Measurements from ENCODE around the gene MKLN1. TPM values are rescaled to one million over a fixed set of nuclear protein-coding genes. Genes with fewer than 3 reads are reported as not detected.

MKLN1 gene
- total and polyA plus RNA-seq, 2 donors (not counting 1 experiment from before 2014, with no cell fraction given): 8.5 to 68.4 TPM

- Histone ChIP-seq H3K4me3 (ENCODE audit: control extremely low read depth in 1 of 5, extremely low read depth in 1 of 5, insufficient read depth in 1 of 5, low read depth in 2 of 5, low read length in 4 of 5) (no peak overlapping the region), H3K27ac (ENCODE audit: low read length in 2 of 2) (no peak overlapping the region), H4K20me1 (ENCODE audit: control insufficient read depth, insufficient read depth, low read length, poor library complexity, severe bottlenecking) (no peaks in the 10 kb centered on the region), H3K9me3 (ENCODE audit: control extremely low read depth in 1 of 3, control insufficient read depth in 2 of 3, insufficient read depth in 1 of 3, low read length in 2 of 3) (no peaks in the 10 kb centered on the region), H3K79me2 (ENCODE audit: control insufficient read depth, insufficient read depth, low read length) (no peaks in the 10 kb centered on the region), H3K36me3 (replicated peaks in 1 of 2; ENCODE audit: control extremely low read depth in 1 of 2, control insufficient read depth in 1 of 2, extremely low read depth in 1 of 2, insufficient read depth in 2 of 2, low read length in 1 of 2) (peaks cover 0 to 10% of the 10 kb centered on the region in 2 experiments), H3K4me1 (ENCODE audit: control insufficient read depth in 2 of 2, insufficient read depth in 2 of 2, low read length in 2 of 2) (peaks cover 5 to 8% of the 10 kb centered on the region in 2 donors), H3K4me2 (replicated peaks; ENCODE audit: low read depth, low read length, poor library complexity, severe bottlenecking) (no peak overlapping the region), H3K27me3 (replicated peaks in 1 of 4; ENCODE audit: control extremely low read depth in 1 of 4, control insufficient read depth in 3 of 4, insufficient read depth in 4 of 4, low read length in 3 of 4) (no peaks in the 10 kb centered on the region), H3K9ac (ENCODE audit: low read length) (no peak overlapping the region), H2AFZ (ENCODE audit: insufficient read depth, low read depth, low read length, poor library complexity, severe bottlenecking) (no peak overlapping the region)
- no peak for TF ChIP-seq CTCF (IDR thresholded peaks at IDR 0.05)
- TF ChIP-seq EZH2 (IDR thresholded peaks at IDR 0.05; ENCODE audit: borderline replicate concordance, insufficient read depth, low read depth, low read length, poor library complexity, severe bottlenecking): no peak
- H3K4me3 Mint-ChIP-seq: no peak overlapping the region
- WGBS (ENCODE audit: insufficient coverage): no CpG with 5 or more reads among the region's 2 CpGs
- no peaks in the 10 kb centered on the region for H3K27me3 Mint-ChIP-seq
- H3K4me1 Mint-ChIP-seq: peaks cover 20% of the 10 kb centered on the region
- intact Hi-C loops (cut with micrococcal nuclease): no loop called here
- ATAC-seq (ENCODE audit: low read depth) (no peak), DNase-seq (no peak)
- POLR2A ChIA-PET: interaction anchor here (0.6 kb wide), 1 partner anchor 24 kb away, joined by 5 read pairs; no protein-coding TSS in a partner anchor
- CTCF ChIA-PET: no interaction called here
- H3K9me3 Mint-ChIP-seq (ENCODE audit: insufficient read depth): no peaks in the 10 kb centered on the region
- H3K27ac Mint-ChIP-seq: no peak overlapping the region
Measured at GRCh38 chr7:131455001-131455400, 127.3 kb downstream of the MKLN1 start.

- no peak overlapping the region for H3K27ac Mint-ChIP-seq
- ChIA-PET CTCF (no interaction called here), POLR2A (no interaction called here)
- intact Hi-C loops (cut with micrococcal nuclease): no loop called here
- peaks cover 20% of the 10 kb centered on the region for H3K4me1 Mint-ChIP-seq
- no peaks in the 10 kb centered on the region for H3K9me3 Mint-ChIP-seq (ENCODE audit: insufficient read depth)
- Histone ChIP-seq H3K27me3 (replicated peaks in 1 of 4; ENCODE audit: control extremely low read depth in 1 of 4, control insufficient read depth in 3 of 4, insufficient read depth in 4 of 4, low read length in 3 of 4) (no peaks in the 10 kb centered on the region), H3K9ac (ENCODE audit: low read length) (no peak overlapping the region), H4K20me1 (ENCODE audit: control insufficient read depth, insufficient read depth, low read length, poor library complexity, severe bottlenecking) (no peaks in the 10 kb centered on the region), H3K36me3 (replicated peaks in 1 of 2; ENCODE audit: control extremely low read depth in 1 of 2, control insufficient read depth in 1 of 2, extremely low read depth in 1 of 2, insufficient read depth in 2 of 2, low read length in 1 of 2) (peaks cover 0 to 9% of the 10 kb centered on the region in 2 experiments), H3K4me3 (ENCODE audit: control extremely low read depth in 1 of 5, extremely low read depth in 1 of 5, insufficient read depth in 1 of 5, low read depth in 2 of 5, low read length in 4 of 5) (no peak overlapping the region), H3K9me3 (ENCODE audit: control extremely low read depth in 1 of 3, control insufficient read depth in 2 of 3, insufficient read depth in 1 of 3, low read length in 2 of 3) (no peaks in the 10 kb centered on the region), H2AFZ (ENCODE audit: insufficient read depth, low read depth, low read length, poor library complexity, severe bottlenecking) (no peak overlapping the region), H3K79me2 (ENCODE audit: control insufficient read depth, insufficient read depth, low read length) (no peaks in the 10 kb centered on the region), H3K4me2 (replicated peaks; ENCODE audit: low read depth, low read length, poor library complexity, severe bottlenecking) (no peak overlapping the region), H3K27ac (ENCODE audit: low read length in 2 of 2) (no peak overlapping the region), H3K4me1 (ENCODE audit: control insufficient read depth in 2 of 2, insufficient read depth in 2 of 2, low read length in 2 of 2) (peaks cover 5 to 8% of the 10 kb centered on the region in 2 donors)
- ATAC-seq (ENCODE audit: low read depth) (no peak), DNase-seq (no peak)
- no peak overlapping the region for H3K4me3 Mint-ChIP-seq
- WGBS (ENCODE audit: insufficient coverage): 96% methylated on average over 4 of the region's 7 CpGs
- H3K27me3 Mint-ChIP-seq: no peaks in the 10 kb centered on the region
- TF ChIP-seq CTCF (IDR thresholded peaks at IDR 0.05) (no peak), EZH2 (IDR thresholded peaks at IDR 0.05; ENCODE audit: borderline replicate concordance, insufficient read depth, low read depth, low read length, poor library complexity, severe bottlenecking) (no peak)
Measured at GRCh38 chr7:131455546-131455945, 127.9 kb downstream of the MKLN1 start.

All from B cell (primary cell).